HepG2 (cell line): Measurements from ENCODE around the gene RAB28. TPM values are rescaled to one million over a fixed set of nuclear protein-coding genes. Genes with fewer than 3 reads are reported as not detected.

ENCODE experiments used
- ATAC-seq: fragments of 200-7000 bp; cut with Tn5 transposase; 3 replicates; pipeline ENCODE4 v1.9.1; 2020; ENCODE audit warnings: mild to moderate bottlenecking, moderate library complexity
- BruUV-seq: library from RNA; stranded (reverse); fragments of 400-500 nt; replicated peaks from 2 replicates; lab custom pipeline; 2021; lab: Mats Ljungman, UMichigan
- CTCF ChIA-PET: fragments of 300-600 bp; formaldehyde crosslinking; extraction: SDS; loops from one replicate; lab custom pipeline; 2021; ENCODE audit warnings: low total read pairs, inconsistent platforms, low intra/inter-chr PET ratio; lab: Yijun Ruan, JAX
- POLR2A ChIA-PET: fragments of 350-600 bp; sonication (Branson Sonifier 250); formaldehyde crosslinking; loops from one replicate; lab custom pipeline; 2020; ENCODE audit warnings: antibody characterized with exemption, inconsistent platforms; lab: Yijun Ruan, JAX
- DNase-seq: peaks from one replicate; pipeline ENCODE4 v3.0.0-alpha.2; 2015; ENCODE audit warnings: low spot score
- FAIRE-seq: peaks from 3 replicates; lab custom pipeline; 2011; peaks lifted over from hg19 to GRCh38; lab: Jason Lieb, UNC
- H2AFZ ChIP-seq: one replicate; pipeline ENCODE4 v1.6.1; 2011; ENCODE audit warnings: low read length, inconsistent platforms
- H3K27ac ChIP-seq: fragments of 300-600 bp; 3 replicates; pipeline ENCODE4 v1.8.0; 2011; ENCODE audit warnings: mixed run types, mild to moderate bottlenecking, mixed read lengths, low read length, inconsistent platforms; ENCODE audit not compliant: insufficient read depth; ENCODE audit errors: extremely low read length
- H3K27me3 ChIP-seq, 2 experiments: fragments of 200-600 bp in 1 of 2; 2 replicates in 1 of 2; 3 replicates in 1 of 2; pipeline versions ENCODE4 v1.6.0 to v1.8.0; 2011; ENCODE audit warnings: low read length in 2 of 2, mild to moderate bottlenecking in 2 of 2, moderate library complexity in 2 of 2, inconsistent platforms in 1 of 2; ENCODE audit not compliant: insufficient read depth in 2 of 2, control insufficient read depth in 1 of 2
- H3K36me3 ChIP-seq, 2 experiments: fragments of 200-600 bp in 1 of 2; replicated peaks in 1 of 2; 2 replicates in 1 of 2; 3 replicates in 1 of 2; pipeline versions ENCODE4 v1.5.1 to v1.8.0; 2011; ENCODE audit warnings: low read length in 2 of 2, inconsistent platforms in 1 of 2; ENCODE audit not compliant: insufficient read depth in 2 of 2, control insufficient read depth in 1 of 2
- H3K4me1 ChIP-seq: 2 replicates; pipeline ENCODE4 v1.5.1; 2012; ENCODE audit warnings: low read length, inconsistent platforms; ENCODE audit not compliant: insufficient read depth
- H3K4me2 ChIP-seq: 2 replicates; pipeline ENCODE4 v1.6.0; 2011; ENCODE audit warnings: low read depth, low read length, inconsistent platforms
- H3K4me3 ChIP-seq, 3 experiments: fragments of 200-600 bp in 1 of 3; sonication (generic), shearing (Covaris generic) in 1 of 3; replicated peaks in 1 of 3; 2 replicates each; pipeline ENCODE4 v1.5.1; 2011 to 2016; ENCODE audit warnings: low read length in 3 of 3, inconsistent platforms in 2 of 3, low read depth in 2 of 3, mild to moderate bottlenecking in 2 of 3, control low read depth in 1 of 3, mixed read lengths in 1 of 3; ENCODE audit not compliant: insufficient read depth in 1 of 3
- H3K79me2 ChIP-seq: one replicate; pipeline ENCODE4 v1.6.1; 2011; ENCODE audit warnings: low read length, inconsistent platforms; ENCODE audit not compliant: insufficient read depth
- H3K9ac ChIP-seq: 2 replicates; pipeline ENCODE4 v1.6.0; 2011; ENCODE audit warnings: mild to moderate bottlenecking, low read depth, low read length, inconsistent platforms; ENCODE audit not compliant: insufficient read depth
- H3K9me3 ChIP-seq: 2 replicates; pipeline ENCODE4 v1.5.1; 2012; ENCODE audit warnings: mild to moderate bottlenecking, low read length
- H4K20me1 ChIP-seq: 2 replicates; pipeline ENCODE4 v1.6.0; 2011; ENCODE audit warnings: inconsistent platforms, mild to moderate bottlenecking, low read length, moderate library complexity; ENCODE audit not compliant: insufficient read depth
- MNT ChIP-seq: fragments of 450-650 bp; IDR thresholded peaks from 2 replicates; pipeline ENCODE4 v1.6.1; 2016
- SYNCRIP ChIP-seq: fragments of 200-400 bp; formaldehyde crosslinking; IDR thresholded peaks from 2 replicates; pipeline ENCODE4 v1.6.1; 2018; ENCODE audit warnings: mild to moderate bottlenecking, low read depth, low read length; ENCODE audit not compliant: insufficient read depth
- ZNF749 ChIP-seq: sonication (generic); formaldehyde crosslinking; IDR thresholded peaks from 2 replicates; pipeline ENCODE4 v1.8.0; 2022; ENCODE audit warnings: mild to moderate bottlenecking, missing genetic modification reagents, moderate library complexity, borderline replicate concordance
- ZSCAN20 ChIP-seq: sonication (generic); formaldehyde crosslinking; IDR thresholded peaks from 2 replicates; pipeline ENCODE4 v1.4.0; 2020; ENCODE audit warnings: missing genetic modification reagents, mild to moderate bottlenecking, borderline replicate concordance
- WGBS: methylation state at CpG from one replicate; pipeline ENCODE4 v1.1.6; 2017; ENCODE audit warnings: low lambda C conversion rate; 5-methylcytosine and 5-hydroxymethylcytosine counted together
- in situ Hi-C: cut with HindIII; loops from 2 replicates; pipeline ENCODE4 v1.10.0; 2017; ENCODE audit warnings: low pct_unique_long_range_greater_than_20kb; ENCODE audit not compliant: extremely low pct_ligation_motif_present
- intact Hi-C: fragments of 100-400 bp; cut with micrococcal nuclease; formaldehyde crosslinking; loops from one replicate; pipeline ENCODE4 v1.10.0; 2022; ENCODE audit not compliant: unreplicated experiment
- polyA plus RNA-seq, 8 experiments: library from polyadenylated mRNA; depleted of rRNA in 3 of 8; stranded (reverse) in 7 of 8; unstranded in 1 of 8; fragments of >200 nt; fragmentation: Illumina TruSeq in 4 of 8; extraction: Trizol in 4 of 8; gene quantifications; 2 replicates each; pipeline versions ENCODE4 v1.2.1 to v1.2.3, GENCODE V29; 2011 to 2016; ENCODE audit warnings: low read depth in 4 of 8, missing spikeins in 1 of 8, mixed read lengths in 1 of 8; ENCODE audit not compliant: insufficient read depth in 1 of 8
- total RNA-seq, 5 experiments: library from RNA; depleted of rRNA; stranded (reverse); fragments of >200 nt; fragmentation: Illumina TruSeq; extraction: Trizol; gene quantifications; 2 replicates each; pipeline ENCODE4 v1.2.3, GENCODE V29; 2016; ENCODE audit warnings: low read depth in 1 of 5

The RAB28 gene
- total and polyA plus RNA-seq, 2 of the 13 experiments (the other 11 are each of a cell fraction or from before 2014, with no cell fraction given): 11.8 to 18.2 TPM

GRCh38 chr4:13328591-13328990, 155.5 kb downstream of the RAB28 start (continued):
- TF ChIP-seq MNT: no peak
- no peak for TF ChIP-seq ZSCAN20 (CRISPR knock-in tag)
- TF ChIP-seq ZNF749 (CRISPR knock-in tag): no peak

- POLR2A ChIA-PET: no interaction called here
- Histone ChIP-seq H2AFZ (no peak overlapping the region), H3K27ac (no peak overlapping the region), H3K79me2 (no peaks in the 10 kb centered on the region), H3K9me3 (no peaks in the 10 kb centered on the region), H3K4me2 (no peak overlapping the region)
- ATAC-seq: no peak
- in situ Hi-C loops: no loop called here
- TF ChIP-seq SYNCRIP (no peak), MNT (peak; percentile 55)
- TF ChIP-seq, all 625 proteins: peak for 1
- 91% methylated on average over 3 of the region's 3 CpGs for WGBS
- no peaks in the 10 kb centered on the region for H3K36me3 ChIP-seq
- H3K4me3 ChIP-seq: no peak overlapping the region
- BruUV-seq: no TSS peak
- DNase-seq (no peak), FAIRE-seq (no peak)
- no peak overlapping the region for H3K9ac ChIP-seq
- intact Hi-C loops: no loop called here
- no peaks in the 10 kb centered on the region for H4K20me1 ChIP-seq
- peaks cover 9% of the 10 kb centered on the region; the same call in 1 of the 2 replicates for H3K4me1 ChIP-seq
- CTCF ChIA-PET: no interaction called here
- H3K27me3 ChIP-seq: no peaks in the 10 kb centered on the region
These were observed 156.1 kb downstream of the RAB28 start for GRCh38 chr4:13327991-13328390.
